PC-3 (cell line): Measurements from ENCODE around the gene SLAMF7.

ENCODE experiments used
- EZH2phosphoT487 ChIP-seq: fragments of 300-600 bp; sonication (generic); IDR thresholded peaks from 2 replicates; pipeline ENCODE4 v1.6.1; 2018; ENCODE audit warnings: mild to moderate bottlenecking, antibody characterized with exemption, low read length, borderline replicate concordance
- TF ChIP-seq, protein P1 (sequence below): fragments of 300-600 bp; sonication (generic); conservative IDR thresholded peaks from 2 replicates; pipeline ENCODE4 v1.5.1; 2017; ENCODE audit warnings: antibody characterized with exemption, low read depth, mild to moderate bottlenecking, low read length

- TF ChIP-seq, protein P1, sequence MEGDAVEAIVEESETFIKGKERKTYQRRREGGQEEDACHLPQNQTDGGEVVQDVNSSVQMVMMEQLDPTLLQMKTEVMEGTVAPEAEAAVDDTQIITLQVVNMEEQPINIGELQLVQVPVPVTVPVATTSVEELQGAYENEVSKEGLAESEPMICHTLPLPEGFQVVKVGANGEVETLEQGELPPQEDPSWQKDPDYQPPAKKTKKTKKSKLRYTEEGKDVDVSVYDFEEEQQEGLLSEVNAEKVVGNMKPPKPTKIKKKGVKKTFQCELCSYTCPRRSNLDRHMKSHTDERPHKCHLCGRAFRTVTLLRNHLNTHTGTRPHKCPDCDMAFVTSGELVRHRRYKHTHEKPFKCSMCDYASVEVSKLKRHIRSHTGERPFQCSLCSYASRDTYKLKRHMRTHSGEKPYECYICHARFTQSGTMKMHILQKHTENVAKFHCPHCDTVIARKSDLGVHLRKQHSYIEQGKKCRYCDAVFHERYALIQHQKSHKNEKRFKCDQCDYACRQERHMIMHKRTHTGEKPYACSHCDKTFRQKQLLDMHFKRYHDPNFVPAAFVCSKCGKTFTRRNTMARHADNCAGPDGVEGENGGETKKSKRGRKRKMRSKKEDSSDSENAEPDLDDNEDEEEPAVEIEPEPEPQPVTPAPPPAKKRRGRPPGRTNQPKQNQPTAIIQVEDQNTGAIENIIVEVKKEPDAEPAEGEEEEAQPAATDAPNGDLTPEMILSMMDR = no peak
- no peak for TF ChIP-seq EZH2phosphoT487
Observed at GRCh38 chr1:160767395-160768294, 28.6 kb downstream of the SLAMF7 start.
